ENCODE measurements around the gene SOWAHC. TPM values are rescaled to one million over a fixed set of nuclear protein-coding genes. Genes with fewer than 3 reads are reported as not detected.
A peak's percentile ranks its signal among the peaks of the same experiment; 100 is the strongest.

The SOWAHC gene
- total and polyA plus RNA-seq, 2 of the 13 experiments (the other 11 are each of a cell fraction or from before 2014, with no cell fraction given) = 21.2 to 22.5 TPM

GRCh38 chr2:109614715-109615636 lies 812 bp downstream of the SOWAHC start (continued):
- TF ChIP-seq ZBTB40 (IDR thresholded peaks at IDR 0.05) (no peak), ZBTB40 (CRISPR knock-in tag; IDR thresholded peaks at IDR 0.05) (no peak; the same call in 1 of the 2 replicates), SNRNP70 (IDR thresholded peaks at IDR 0.05; ENCODE audit: low read depth, low read length) (no peak), RXRA (CRISPR knock-in tag; IDR thresholded peaks at IDR 0.05) (no peak; the same call in 1 of the 2 replicates), AKNA (CRISPR knock-in tag; IDR thresholded peaks at IDR 0.05; ENCODE audit: borderline replicate concordance) (no peak), KDM3A (CRISPR knock-in tag; IDR thresholded peaks at IDR 0.05; ENCODE audit: low read depth) (no peak), ARID3A (IDR thresholded peaks at IDR 0.05; ENCODE audit: low read depth, low read length) (no peak), ZNF549 (CRISPR knock-in tag; IDR thresholded peaks at IDR 0.05) (no peak), KMT2B (CRISPR knock-in tag; IDR thresholded peaks at IDR 0.05) (peak; percentile 53; the same call in 1 of the 2 replicates), ZNF329 (CRISPR knock-in tag; IDR thresholded peaks at IDR 0.05; ENCODE audit: low read depth) (peak; percentile 27; the same call in 1 of the 2 replicates), ZNF160 (CRISPR knock-in tag; IDR thresholded peaks at IDR 0.05) (peak; percentile 85), SAFB2 (CRISPR knock-in tag; IDR thresholded peaks at IDR 0.05; ENCODE audit: borderline replicate concordance, low read depth) (peak; percentile 86), AKAP8 (CRISPR knock-in tag; IDR thresholded peaks at IDR 0.05) (peak; percentile 32; the same call in 1 of the 2 replicates)
